HPDE6-E6E7 (cell line): ENCODE measurements around the gene SH2D3C.
A peak's percentile ranks its signal among the peaks of the same experiment; 100 is the strongest.
"Not testable (repeated sequence)": the region's sequence is repeated elsewhere in the genome, so short reads cannot be mapped to it uniquely, and the experiment has no call there.

Source experiments
- DNase-seq: peaks from one replicate; pipeline ENCODE4 v3.0.0; 2011; ENCODE audit warnings: missing footprints; ENCODE audit errors: extremely low spot score

The SH2D3C gene

DNA sequence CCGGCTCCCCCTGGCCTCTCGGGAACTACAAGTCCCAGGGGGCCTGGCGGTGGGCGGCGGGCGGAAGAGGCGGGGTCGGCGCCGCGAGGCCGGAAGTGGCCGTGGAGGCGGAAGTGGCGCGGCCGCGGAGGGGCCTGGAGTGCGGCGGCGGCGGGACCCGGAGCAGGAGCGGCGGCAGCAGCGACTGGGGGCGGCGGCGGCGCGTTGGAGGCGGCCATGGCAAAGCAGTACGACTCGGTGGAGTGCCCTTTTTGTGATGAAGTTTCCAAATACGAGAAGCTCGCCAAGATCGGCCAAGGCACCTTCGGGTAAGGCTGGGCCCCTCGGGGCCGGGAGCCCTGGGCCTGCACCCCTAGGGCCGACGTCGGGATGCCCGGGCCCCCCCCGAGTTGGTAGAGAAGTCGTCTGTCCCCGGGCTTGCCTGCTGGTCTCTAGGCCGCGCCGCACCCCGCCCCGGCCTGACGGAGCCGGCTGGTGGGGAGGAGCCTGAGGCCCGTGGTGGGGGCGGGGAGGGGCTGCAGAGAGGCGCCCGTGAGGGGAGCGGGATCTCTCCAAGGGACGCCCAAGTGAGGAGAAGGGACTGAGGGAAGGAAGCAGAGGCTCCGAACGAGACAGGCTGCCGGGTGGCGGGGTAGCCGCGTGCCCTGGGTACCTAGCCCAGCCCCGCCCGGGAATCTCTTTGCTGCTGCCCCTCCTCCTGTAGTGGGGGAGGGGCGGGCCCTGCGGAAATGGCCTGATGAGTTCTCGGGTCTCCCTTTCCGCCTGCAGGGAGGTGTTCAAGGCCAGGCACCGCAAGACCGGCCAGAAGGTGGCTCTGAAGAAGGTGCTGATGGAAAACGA is 7.7 kb upstream of the SH2D3C start, which contains the start of gene CDK9:
Gene CDK9, plus strand, starts transcription at position 102 of the 840 bp plus-strand sequence. Its CDS starts 115 bp downstream, at position 217.
- DNase-seq, result peak; percentile 77

- DNase-seq, result peak; percentile 86
Observed at GRCh38 chr9:127785023-127785932, 6.8 kb upstream of the SH2D3C start.

- DNase-seq, result no peak
Observed at GRCh38 chr9:127783111-127784008, 4.9 kb upstream of the SH2D3C start.

- DNase-seq, result no peak
Observed at GRCh38 chr9:127781806-127782205, 3.3 kb upstream of the SH2D3C start.

- not testable (repeated sequence) for DNase-seq
Observed at GRCh38 chr9:127780909-127781308, 2.4 kb upstream of the SH2D3C start.

DNA sequence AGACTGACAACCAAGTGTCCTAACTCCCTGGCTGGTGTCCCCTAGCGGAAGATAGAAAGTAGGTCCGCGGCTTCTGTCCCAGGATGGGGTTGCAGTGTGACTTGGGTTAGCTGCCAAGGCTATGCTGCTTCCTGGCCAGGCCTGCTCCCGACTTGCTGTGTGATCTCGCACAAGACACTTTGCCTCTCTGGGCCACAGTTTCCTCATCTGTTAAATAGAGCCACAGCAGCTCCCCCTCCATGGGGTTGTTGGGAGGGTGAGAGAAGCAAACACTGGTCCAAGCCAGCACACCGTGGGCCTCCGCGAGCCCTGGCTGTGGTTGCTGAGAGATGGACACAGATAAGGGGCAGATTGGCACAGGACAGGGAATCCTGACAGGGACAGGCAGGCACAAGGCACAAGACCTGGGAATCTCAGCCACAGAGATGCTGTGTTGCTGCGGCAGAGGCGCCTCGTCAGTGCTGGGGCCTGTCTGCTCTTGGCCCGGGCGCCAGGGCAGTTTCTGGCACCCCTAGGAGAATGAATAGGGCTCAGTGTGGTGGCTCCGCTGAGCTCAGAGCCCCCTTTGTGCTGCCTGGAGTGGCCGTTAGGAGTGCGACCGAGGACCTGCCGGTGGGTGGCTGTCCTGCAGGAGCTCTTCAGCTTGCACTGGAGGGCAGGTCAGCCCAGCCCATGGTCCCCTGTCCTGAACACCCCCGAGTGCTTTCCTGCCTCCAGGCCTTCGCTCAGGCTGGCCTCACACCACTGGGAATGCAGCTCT is 1.8 kb upstream of the SH2D3C start:
- DNase-seq, result no peak

DNA sequence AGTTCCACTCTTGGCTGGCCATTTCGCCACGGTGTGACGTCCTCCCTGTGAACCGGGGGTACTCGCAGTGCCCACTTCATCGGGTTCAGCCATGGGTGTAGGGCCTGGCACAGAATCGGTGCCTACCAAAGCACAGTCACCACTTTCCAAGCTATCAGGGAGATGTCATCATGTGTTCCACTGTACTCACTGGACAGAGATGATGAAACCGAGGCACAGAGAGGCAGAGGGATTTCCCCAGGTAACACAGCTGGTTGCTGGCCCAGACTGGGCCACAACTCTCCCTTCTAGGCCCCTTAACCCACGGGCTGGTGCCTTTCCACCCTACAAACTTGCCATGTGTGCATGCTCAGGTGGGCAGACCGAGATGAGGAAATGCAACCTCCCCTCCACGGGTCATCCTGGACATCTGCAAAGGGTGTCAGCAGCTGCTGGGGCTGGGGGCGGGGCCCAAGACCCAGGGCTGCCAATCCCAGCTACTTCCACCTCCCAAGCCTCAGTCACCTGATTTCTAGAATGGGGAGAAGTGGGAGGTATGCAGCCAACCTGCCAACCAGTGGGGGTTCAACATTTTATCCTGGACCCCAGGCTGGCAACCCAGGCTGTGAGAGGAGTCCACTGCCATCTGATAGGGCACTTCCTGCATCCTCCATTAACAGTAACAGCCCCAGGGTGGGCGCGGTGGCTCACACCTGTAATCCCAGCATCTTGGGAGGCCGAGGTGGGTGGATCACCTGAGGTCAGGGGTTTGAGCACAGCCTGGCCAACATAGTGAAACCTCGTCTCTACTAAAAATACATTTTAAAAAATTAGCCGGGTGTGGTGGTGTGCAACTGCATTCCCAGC is 893 bp upstream of the SH2D3C start:
- no peak for DNase-seq

- DNase-seq, result no peak
Observed at GRCh38 chr9:127777368-127777980, 992 bp downstream of the SH2D3C start.

GRCh38 chr9:127776924-127777289 is 1.6 kb downstream of the SH2D3C start:
- no peak for DNase-seq

DNA sequence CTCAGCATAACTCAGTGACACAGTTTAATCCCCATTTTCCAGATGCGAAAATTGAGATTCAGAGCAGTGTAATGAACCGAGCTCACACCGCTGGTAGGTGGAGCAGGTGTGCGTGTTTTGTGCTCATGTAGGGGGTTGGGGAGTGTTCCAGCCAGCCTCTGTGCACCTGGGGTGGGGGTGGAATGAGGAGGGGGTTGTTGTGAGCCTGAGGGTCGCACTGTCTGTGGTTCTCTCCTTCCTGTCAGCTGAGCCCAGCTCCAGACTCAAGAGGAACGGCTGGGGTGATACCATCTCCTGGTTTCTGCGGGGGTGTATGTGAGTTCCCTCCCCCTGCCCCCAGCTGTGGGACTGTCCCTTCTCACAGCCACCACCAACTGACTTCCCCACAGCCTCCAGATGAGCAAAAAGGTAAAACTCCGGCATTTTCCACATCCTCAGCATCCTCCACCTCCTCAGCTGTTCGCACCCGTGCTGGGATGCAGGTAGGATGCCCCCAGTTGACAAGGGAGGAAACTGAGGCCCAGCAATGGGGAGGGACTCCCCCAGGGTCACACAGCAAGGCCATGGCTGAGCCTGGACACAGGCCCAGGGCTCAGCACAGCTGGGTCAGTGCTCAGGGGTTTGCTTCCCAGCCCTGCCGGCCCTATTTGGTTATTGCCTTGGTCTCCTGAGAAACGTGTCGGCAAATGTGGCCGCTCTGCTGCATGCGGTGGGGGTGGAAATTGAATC is 2.1 kb downstream of the SH2D3C start:
- DNase-seq, result no peak

GRCh38 chr9:127773981-127774380 is 4.5 kb downstream of the SH2D3C start:
- DNase-seq, result no peak

DNA sequence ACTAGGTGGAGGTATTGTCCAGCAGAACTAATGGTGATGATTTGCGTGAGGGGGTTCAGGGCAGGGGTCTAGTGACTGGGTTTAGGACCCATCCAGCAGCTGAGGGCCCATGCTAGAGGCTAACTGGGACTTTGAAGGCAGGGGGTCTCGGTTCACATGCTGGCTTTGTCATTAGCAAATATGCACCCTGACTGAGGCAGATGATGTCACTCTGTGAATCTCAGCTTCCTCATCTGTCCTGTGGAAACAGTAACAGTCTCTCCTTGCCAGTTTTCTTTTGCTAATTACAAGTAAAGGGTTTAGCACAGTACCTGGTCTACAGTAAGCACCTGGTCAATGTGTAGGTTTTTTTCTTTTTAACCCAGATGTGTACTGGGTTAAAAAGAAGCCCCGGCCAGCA is 5.2 kb downstream of the SH2D3C start:
- DNase-seq, result no peak

- DNase-seq, result no peak
Observed at GRCh38 chr9:127772603-127773002, 5.9 kb downstream of the SH2D3C start.

DNA sequence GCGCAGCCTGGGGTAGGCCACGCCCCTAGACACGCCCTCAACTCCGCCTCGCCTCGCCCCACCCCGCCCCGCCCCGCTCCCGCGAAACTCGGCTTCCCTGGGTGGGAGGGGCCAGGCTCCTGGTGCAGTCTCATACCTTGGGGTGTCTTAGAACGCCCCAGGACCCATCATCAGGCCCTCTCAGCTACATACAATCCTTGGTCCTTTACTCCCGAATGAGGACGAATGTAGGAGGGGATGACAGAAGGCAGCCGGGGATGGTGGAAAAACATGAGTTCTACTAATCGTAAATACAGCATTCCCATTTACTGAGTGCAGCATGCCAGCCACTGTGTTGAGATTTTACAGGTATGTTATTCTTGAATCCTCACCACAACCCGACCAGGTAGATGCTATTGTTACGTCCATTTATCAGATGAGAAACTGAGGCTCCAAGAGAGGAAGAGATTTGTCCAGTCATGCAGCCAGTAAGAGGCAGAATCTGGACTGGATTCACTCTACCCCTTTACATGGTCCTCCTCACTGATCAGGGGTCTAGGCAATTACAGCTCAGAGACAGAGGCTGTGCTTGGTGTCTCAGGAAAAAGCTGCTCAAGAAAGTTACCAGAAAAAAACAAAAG is 6.8 kb downstream of the SH2D3C start:
- DNase-seq, result no peak

DNA sequence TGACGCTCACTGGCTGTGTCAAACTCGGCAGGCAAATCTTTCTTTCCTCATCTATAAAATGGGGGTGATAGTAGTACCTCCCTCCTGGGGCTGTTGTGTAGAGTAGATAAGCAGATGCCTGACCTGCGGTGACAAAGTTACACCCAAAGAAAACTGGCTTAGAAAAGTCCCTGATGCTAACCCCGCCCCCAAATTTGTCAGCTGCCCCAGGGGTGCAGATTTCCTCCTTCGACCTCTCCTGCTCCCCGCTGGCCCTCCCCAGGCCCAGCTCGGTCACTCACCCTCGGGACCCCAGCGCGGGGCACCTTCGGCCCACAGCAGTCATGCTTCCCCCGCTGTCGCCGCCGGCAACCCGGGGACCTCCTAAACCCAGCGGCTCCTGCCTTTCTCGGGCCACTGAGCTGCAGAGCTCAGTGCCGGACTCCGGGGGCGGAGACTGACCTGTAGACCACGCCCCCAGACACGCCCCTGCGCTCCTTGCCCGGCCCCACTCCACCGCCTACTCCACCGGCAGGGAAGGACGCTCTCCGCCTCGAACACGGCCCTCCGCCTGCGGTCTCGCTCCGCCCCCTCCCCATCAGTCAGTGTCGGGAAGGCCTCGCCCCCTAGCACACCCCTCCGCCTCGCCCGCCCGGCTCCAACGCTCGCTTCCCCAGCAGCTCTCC is 7.4 kb downstream of the SH2D3C start:
- DNase-seq, result peak; percentile 97

DNA sequence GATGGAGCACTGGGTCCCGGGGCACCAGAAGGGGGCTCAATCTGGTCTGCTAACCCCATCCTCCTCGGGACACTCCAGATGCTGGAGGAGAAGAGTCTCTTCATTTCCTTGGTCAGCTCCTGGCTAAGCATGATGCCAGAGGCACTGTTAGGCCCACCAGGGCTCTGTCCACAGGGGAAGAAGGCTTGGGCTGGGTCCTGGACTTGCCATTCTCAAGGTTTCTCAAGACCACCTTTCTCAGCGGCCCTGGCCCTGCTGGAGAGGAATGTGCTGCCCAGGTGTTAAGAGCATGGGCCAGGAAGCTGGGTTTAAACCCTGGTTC is 7.9 kb downstream of the SH2D3C start:
- no peak for DNase-seq

DNA sequence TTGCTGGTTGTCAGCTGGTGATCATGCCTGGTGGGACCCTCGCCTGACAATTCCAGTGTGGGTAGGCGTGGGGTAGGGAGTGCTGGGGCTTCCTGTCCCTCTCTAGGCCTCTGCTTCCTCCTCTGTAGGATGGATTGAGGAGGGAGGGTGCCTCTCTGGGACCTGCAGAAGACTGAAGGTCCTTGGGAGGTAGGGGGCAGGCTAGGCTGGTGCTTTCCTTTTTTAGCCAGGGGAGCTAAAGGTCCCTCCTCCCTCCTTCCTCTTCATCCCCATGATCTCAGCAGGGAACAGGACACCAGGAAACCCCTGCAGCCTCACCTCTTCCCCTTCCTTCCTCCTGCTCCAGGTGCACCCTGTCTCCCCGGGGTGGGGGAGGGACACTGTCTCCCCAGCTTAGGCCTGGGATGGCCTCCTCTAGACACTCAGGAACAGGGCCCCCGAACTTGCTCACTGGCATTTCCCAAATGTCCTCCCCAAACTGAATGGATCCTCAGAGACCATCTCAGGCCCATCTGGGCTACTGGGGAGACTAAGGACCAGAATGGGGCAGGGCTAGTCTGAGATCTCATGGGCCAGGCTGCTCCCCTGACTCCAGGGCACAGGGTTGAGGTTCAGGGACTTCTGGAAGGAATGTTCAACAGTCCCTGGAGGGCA is 8.4 kb downstream of the SH2D3C start:
- DNase-seq, result no peak
